ENCODE data around the gene DCUN1D2.

Gene DCUN1D2

DNA sequence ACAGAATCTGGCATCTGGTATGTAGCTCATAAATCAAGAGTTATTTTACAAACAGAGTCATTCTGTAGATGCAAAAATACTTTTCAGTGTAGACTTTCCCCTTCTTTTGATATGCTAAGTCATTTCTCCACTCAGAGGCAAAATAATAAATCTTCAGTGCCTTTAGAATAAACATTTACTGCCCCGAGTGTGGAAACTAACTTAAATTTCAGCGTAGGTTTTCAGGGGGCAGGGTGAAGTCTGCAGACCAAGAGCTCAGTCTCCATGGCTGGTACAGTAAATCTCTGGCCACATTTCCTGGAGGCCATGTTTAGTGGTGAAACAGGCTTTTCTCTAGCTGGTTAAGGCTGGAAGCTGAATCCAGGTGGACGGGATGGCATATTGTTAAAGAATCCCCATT, 24.1 kb downstream of the DCUN1D2 start:
- TF ChIP-seq, protein P1, sequence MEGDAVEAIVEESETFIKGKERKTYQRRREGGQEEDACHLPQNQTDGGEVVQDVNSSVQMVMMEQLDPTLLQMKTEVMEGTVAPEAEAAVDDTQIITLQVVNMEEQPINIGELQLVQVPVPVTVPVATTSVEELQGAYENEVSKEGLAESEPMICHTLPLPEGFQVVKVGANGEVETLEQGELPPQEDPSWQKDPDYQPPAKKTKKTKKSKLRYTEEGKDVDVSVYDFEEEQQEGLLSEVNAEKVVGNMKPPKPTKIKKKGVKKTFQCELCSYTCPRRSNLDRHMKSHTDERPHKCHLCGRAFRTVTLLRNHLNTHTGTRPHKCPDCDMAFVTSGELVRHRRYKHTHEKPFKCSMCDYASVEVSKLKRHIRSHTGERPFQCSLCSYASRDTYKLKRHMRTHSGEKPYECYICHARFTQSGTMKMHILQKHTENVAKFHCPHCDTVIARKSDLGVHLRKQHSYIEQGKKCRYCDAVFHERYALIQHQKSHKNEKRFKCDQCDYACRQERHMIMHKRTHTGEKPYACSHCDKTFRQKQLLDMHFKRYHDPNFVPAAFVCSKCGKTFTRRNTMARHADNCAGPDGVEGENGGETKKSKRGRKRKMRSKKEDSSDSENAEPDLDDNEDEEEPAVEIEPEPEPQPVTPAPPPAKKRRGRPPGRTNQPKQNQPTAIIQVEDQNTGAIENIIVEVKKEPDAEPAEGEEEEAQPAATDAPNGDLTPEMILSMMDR (IDR thresholded peaks at IDR 0.05) = no peak
- DNase-seq (ENCODE audit: low spot score) = no peak
- Histone ChIP-seq H3K4me3 (no peak overlapping the region), H3K27ac (no peak overlapping the region)

DNA sequence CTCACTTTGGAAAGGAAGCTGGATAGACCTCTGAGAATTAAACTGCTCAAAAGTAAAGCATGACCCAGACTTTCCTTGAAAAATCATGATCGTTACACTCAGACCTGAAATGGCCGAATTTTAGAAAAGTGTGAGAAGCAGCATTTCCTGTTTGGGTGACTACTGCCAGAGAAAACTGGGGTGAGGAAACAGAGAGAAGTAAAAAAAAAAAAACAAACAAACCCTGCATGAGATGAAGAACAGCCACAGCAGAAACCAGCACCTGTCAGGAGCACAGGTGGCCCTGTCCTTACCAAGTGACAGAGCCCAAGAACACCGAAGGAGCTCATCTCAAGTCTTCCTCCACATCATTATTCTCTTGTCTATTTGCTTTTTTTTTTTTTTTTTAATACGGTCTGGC, 25.2 kb downstream of the DCUN1D2 start:
- DNase-seq (ENCODE audit: low spot score) = no peak
- TF ChIP-seq, protein P1 (IDR thresholded peaks at IDR 0.05) = no peak
- Histone ChIP-seq H3K4me3 (no peak overlapping the region), H3K27ac (no peak overlapping the region)

DNA sequence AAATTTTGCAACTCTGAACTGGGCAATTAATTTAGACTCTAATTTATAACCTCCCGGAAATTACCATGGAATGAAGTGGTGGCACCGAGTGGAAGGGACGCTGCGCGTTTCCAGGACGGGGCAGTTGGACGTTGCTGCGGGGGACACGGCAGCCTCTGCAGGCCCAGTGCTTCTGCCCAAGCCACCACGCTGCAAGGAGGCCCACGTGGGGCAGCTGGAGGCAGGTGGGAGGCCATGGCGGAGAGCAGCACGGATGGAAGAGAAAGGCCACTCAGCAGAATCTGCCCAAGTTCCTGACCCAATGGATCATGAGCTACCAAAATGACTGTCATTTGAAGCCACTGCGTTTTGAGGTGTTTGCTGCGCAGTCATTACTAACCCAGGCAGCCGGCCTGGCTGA, 26.0 kb downstream of the DCUN1D2 start:
- TF ChIP-seq, protein P1 (IDR thresholded peaks at IDR 0.05) = no peak
- no peak for DNase-seq (ENCODE audit: low spot score)
- H3K4me3 ChIP-seq = no peak overlapping the region
- H3K27ac ChIP-seq = no peak overlapping the region

DNA sequence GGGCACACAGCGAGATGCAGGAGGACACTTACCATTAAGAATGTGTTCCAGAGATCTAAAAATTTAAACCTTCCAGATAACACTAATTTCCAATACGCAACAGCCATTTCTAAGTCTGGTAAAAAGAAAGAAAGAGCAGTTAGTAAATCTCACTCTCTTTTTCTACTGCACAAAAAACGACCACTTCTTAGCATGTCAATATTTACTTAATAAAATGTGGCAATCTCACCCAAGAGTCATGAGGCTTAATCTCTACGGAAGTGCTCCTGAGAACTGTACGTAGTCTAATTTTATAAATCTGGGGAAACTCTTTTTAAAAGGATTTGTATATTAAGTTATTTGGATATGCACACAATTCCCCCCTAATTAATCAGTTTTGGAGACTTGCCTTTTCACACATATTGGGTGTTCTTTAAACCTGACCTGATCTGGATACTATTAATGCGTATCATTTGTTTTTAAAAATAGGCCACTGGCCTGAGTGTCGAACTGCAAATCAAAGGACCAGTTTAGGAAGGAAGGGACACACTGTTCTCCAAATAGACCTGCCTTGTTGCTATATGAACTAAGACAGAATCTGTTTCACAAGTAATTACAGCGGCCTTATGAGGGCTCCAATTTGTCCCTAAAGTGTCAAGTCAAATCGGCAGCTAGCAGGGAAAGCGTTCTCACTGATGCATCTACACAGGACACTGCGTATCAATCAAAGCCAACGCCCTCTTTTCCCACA, 29.3 kb downstream of the DCUN1D2 start:
- Histone ChIP-seq H3K27ac (no peak overlapping the region), H3K4me3 (no peak overlapping the region)
- no peak for DNase-seq (ENCODE audit: low spot score)
- TF ChIP-seq, protein P1 (IDR thresholded peaks at IDR 0.05) = no peak

DNA sequence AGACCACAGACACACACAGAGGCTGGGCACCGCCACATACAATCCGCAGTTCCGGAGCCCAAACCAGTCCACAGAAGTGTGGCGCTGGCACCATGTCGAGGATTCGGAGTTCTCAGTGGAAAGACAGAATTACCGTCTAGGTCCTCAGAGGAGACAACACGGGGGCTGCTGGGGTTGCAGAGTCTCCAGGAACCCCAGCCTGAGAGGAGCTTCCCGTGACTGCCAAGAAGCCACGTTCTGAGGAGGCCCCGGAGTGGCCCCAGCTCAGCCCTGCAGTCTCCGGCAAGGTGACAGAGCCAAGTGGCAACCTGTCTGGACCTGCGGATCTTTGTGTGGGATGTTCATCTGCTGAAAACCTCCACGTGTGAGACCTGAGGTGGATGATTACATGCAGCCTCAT, 29.9 kb downstream of the DCUN1D2 start:
- no peak for DNase-seq (ENCODE audit: low spot score)
- Histone ChIP-seq H3K27ac (no peak overlapping the region), H3K4me3 (no peak overlapping the region)
- TF ChIP-seq, protein P1 (IDR thresholded peaks at IDR 0.05) = no peak

DNA sequence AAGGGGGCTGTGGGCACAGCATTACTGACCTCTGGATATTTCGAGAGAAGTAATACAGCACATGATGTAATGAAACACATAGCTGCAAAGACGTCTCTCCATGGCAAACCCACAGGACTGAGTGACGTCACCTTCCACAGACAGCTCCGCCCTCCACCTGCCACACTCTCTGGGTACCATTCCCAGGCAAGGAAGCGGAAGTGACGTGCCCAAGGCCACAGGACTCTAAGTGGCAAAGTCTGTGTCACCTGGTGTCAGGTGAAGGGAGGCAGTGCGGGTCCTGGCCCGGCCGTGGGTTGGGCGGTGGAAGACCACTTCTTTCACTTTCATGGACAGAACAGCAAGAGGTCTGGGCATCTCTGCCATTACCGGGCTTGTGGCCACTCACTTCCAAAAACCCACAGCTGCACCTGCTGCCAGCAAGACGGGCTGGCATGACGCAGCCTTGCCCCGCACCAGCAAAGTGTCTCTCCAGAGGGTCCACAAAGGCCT, 30.4 kb downstream of the DCUN1D2 start:
- Histone ChIP-seq H3K27ac (no peak overlapping the region), H3K4me3 (no peak overlapping the region)
- DNase-seq (ENCODE audit: low spot score) = no peak
- TF ChIP-seq, protein P1 (IDR thresholded peaks at IDR 0.05) = no peak

All from coronary artery (tissue), 2 donors.